HG02981 (cell line): ENCODE results near the gene LRRTM1.

Source experiments
- ATAC-seq: cut with Tn5 transposase; IDR thresholded peaks from one replicate; pipeline ENCODE4 v1.9.1; 2021; ENCODE audit warnings: mild to moderate bottlenecking, moderate library complexity; ENCODE audit not compliant: unreplicated experiment

The LRRTM1 gene

DNA sequence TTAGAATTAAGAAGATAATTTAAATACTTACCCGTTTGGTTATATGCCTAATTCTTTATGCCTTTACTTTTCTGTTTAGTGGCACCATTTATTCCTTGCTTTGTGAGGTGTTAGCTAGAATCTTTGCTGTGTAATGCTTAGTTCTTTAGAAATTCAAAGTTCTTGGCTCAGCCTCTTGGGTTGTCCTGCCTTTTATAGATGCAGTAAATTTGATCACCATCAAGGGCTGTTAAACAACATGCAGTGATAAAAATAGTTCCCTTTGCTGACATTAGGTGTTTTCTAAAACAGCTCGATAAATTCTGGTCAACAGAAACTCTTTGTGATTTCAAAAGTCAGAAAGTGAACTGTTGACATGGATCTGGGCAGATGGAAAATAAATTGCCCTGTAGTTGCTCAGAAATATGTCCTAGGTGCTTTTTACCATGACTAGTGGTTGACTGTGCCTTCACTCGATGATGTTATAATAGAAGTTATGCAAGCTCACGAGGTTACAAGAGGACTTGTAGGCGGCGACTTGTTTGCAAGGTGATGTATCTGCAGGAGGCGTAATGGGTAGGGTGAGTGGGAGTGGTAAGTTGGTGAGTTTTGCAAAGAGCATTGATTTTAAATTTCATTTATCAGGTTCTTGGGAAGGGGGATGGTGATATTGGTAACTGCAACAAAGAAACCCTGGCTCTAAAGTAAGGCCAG is 52.1 kb downstream of the LRRTM1 start:
- no peak for ATAC-seq
